GM10266 (cell line): ENCODE measurements around the gene MMRN2.
A peak's percentile ranks its signal among the peaks of the same experiment; 100 is the strongest.

Experiments
- DNase-seq: peaks from one replicate; pipeline ENCODE4 v3.0.0; 2012; ENCODE audit errors: extremely low spot score
- CTCF ChIP-seq: IDR thresholded peaks from 2 replicates; pipeline ENCODE4 v1.5.1; 2012; ENCODE audit warnings: mild to moderate bottlenecking, low read depth; ENCODE audit not compliant: control insufficient read depth, insufficient read depth; ENCODE audit errors: missing control alignments

The MMRN2 gene

GRCh38 chr10:86971232-86971991, 14.0 kb upstream of the MMRN2 start:
- TF ChIP-seq CTCF = no peak
- DNase-seq = peak; percentile 91

GRCh38 chr10:86970982-86971231, 13.5 kb upstream of the MMRN2 start:
- no peak for DNase-seq
- TF ChIP-seq CTCF = no peak

GRCh38 chr10:86970162-86970981, 13.0 kb upstream of the MMRN2 start:
- DNase-seq = peak; percentile 65
- TF ChIP-seq CTCF = no peak

GRCh38 chr10:86969421-86970041, 12.1 kb upstream of the MMRN2 start:
- TF ChIP-seq CTCF = no peak
- DNase-seq = no peak

GRCh38 chr10:86968994-86969355, 11.6 kb upstream of the MMRN2 start:
- no peak for DNase-seq
- TF ChIP-seq CTCF = no peak

GRCh38 chr10:86968271-86968993, 11.0 kb upstream of the MMRN2 start, which contains the start of gene ADIRF:
TSS of gene ADIRF (plus strand) at chr10:86968482. CDS start at chr10:86968545, 63 bp downstream.
- peak; percentile 18 for DNase-seq
- TF ChIP-seq CTCF = no peak
